Measurements from ENCODE around the gene UXT. TPM values are rescaled to one million over a fixed set of nuclear protein-coding genes. Genes with fewer than 3 reads are reported as not detected.

UXT gene
- total RNA-seq, 2 donors from 2014 or later = 127 to 156 TPM

DNA sequence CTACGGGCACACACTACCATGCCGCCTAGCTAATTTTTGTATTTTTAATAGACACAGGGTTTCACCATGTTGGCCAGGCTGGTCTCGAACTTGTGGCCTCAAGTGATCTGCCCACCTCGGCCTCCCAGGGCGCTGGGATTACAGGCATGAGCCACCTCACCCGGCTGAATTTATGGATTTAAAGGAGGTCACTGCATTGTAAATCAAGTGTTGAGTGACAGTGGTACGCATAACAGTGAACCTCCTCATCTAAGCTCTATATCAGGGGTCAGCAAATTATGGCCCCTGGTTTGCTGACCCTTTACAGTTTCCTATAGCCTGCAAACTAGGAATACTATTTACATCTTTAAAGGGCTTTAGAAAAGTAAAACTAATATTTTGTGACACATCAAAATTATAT, 2.6 kb upstream of the UXT start:
- no peak for ATAC-seq (replicated peaks)
- peak overlapping the region; percentile 74 for H3K4me3 Mint-ChIP-seq
- peaks cover 13% of the 10 kb centered on the region for H3K4me1 Mint-ChIP-seq
- H3K27me3 Mint-ChIP-seq = no peaks in the 10 kb centered on the region
- H3K27ac Mint-ChIP-seq = no peak overlapping the region
- H3K36me3 Mint-ChIP-seq (ENCODE audit: low read depth) = peaks cover 29% of the 10 kb centered on the region
- peaks cover 4% of the 10 kb centered on the region for H3K9me3 Mint-ChIP-seq

DNA sequence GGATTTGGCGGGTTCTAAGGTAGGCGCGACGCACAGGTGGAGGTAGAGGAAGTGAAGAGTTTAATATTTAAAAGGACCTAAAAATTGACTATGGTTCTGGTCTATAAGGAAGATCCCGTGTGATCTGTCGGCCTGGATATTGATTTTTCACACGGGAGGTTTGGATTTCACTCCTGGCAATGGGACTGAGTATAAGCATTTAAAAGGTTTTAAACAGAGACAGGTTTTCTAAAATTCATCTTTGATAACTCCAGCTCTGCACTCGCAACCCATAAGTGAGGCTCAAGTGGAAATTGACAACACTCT, 394 bp upstream of the UXT start:
- ATAC-seq (replicated peaks) = no peak
- peak overlapping the region; percentile 97 for H3K27ac Mint-ChIP-seq
- peak overlapping the region; percentile 91 for H3K4me3 Mint-ChIP-seq
- peaks cover 8% of the 10 kb centered on the region for H3K4me1 Mint-ChIP-seq
- peaks cover 4% of the 10 kb centered on the region for H3K9me3 Mint-ChIP-seq
- peaks cover 50% of the 10 kb centered on the region for H3K36me3 Mint-ChIP-seq (ENCODE audit: low read depth)
- no peaks in the 10 kb centered on the region for H3K27me3 Mint-ChIP-seq

DNA sequence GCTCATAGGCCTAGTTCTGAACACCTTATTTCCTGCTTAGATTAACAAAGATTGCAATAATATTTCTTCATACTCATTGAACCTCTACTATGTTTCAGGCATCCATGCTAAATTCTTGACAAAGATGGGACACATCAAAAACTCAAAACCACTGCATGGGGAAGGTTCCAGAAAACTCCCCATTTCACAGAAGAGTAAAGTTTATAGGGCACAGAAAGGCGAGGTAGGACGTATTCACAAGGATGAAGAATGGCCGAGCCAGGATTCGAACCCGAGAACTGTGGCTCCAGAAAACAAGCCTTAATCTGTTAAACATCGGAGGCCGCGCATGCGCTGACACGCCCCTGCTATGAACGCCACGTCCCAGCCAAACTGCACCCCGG, 688 bp downstream of the UXT start:
- ATAC-seq (replicated peaks) = no peak
- Mint-ChIP-seq H3K36me3 (ENCODE audit: low read depth) (peaks cover 61% of the 10 kb centered on the region), H3K4me3 (peak overlapping the region; percentile 91), H3K9me3 (peaks cover 4% of the 10 kb centered on the region), H3K27me3 (no peaks in the 10 kb centered on the region), H3K27ac (peak overlapping the region; percentile 97), H3K4me1 (peaks cover 7% of the 10 kb centered on the region)

DNA sequence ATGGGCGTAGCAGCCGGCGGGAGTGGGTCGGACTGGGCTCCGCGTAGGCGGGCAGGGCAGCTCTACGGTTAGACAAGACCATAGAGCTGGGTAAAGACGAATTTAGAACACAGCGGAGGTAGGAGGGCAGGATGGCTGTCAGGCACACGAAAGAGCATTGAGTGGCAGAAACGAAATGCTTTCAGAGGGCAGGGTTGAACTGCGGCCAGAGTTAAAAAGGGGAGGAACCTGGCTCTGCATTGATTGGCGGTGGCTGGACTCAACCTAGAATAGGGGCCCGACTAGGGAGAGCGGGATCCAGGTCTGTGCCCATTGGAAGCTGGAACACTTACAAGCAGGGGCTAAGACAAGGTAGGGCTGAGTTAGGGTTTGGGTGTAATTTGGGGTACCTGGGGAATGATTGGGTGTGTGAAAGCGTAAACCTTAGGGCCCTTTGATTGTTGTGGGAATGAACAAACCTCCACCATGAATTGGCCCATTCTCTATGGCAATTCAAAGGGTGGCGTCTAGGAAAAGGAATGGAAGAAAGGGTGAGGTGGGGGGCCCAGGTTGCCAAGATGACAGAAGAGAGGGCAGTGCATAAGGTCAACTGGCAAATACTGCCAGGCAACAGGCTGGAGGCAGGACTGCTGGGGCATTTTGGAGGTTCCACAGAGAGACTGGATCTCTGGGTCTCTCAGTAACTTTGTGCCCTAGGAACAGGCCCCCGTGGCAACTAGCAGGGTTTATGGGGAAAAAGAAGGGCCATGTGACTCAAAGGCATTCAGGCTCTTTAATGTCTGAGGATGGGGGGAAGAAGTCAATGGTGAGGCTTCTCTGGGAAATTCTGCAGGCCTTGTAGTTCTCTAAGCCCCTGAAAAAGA, 7.7 kb downstream of the UXT start:
- H3K4me1 Mint-ChIP-seq = peaks cover 20% of the 10 kb centered on the region

DNA sequence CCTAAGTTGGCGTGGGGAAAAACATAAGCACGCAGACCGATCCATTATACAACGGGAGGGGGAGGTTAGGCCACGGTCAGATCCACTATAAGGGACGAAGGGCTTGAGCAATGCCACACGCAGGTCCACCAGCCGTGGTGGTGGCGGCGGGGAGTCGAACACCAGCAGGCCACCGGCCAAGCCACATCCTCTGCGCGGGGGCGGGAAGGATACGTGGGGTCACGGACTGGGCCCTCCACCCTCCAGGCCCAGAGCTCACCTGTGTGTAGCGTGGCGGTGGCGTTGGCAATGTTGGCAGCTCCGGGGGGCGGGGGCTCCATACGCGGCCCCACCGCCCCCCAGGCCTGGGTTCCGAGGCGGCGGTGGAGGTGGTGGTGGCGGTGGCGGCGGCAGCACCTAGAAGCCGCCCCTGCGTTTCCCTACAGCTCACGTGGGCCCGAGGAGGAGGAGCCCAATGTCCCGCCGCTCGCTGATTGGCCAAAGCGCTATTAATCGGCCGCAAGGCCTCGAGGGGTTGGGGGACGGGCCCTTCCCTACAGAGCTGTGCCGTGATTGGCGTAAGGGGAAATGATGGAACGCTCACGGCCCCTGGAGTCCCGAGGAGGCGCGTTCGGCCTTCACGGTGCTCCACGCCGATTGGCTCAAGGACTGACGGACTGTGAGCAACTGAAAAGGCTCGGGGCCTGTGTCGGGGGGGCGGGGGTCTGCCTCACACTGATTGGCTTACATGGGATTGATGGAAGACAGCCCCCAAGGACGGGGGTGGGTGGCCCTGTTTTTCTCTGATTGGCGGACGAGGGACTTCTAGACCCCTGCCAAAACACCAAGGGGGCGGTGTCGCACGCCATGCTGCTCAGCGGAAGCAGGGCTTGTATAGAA, 8.6 kb downstream of the UXT start, which contains the start of gene ELK1:
Gene ELK1 (minus strand): TSS at position 400 of the 879 bp plus-strand sequence. CDS start 9,122 bp downstream, outside the sequence.
- no peaks in the 10 kb centered on the region for H3K9me3 Mint-ChIP-seq
- H3K36me3 Mint-ChIP-seq (ENCODE audit: low read depth) = peaks cover 96% of the 10 kb centered on the region
- H3K27ac Mint-ChIP-seq = peak within 1 kb of the TSS; percentile 94
- peak; percentile 93 for ATAC-seq (replicated peaks)
- peaks cover 20% of the 10 kb centered on the region for H3K4me1 Mint-ChIP-seq
- no peaks in the 10 kb centered on the region for H3K27me3 Mint-ChIP-seq
- peak within 1 kb of the TSS; percentile 96 for H3K4me3 Mint-ChIP-seq

More for the DNA sequence above, 7.7 kb downstream of the UXT start:
- no peak for ATAC-seq (replicated peaks)
- Mint-ChIP-seq H3K9me3 (no peaks in the 10 kb centered on the region), H3K36me3 (ENCODE audit: low read depth) (peaks cover 97% of the 10 kb centered on the region), H3K4me3 (peak overlapping the region; percentile 96), H3K27me3 (no peaks in the 10 kb centered on the region), H3K27ac (peak overlapping the region; percentile 94)

DNA sequence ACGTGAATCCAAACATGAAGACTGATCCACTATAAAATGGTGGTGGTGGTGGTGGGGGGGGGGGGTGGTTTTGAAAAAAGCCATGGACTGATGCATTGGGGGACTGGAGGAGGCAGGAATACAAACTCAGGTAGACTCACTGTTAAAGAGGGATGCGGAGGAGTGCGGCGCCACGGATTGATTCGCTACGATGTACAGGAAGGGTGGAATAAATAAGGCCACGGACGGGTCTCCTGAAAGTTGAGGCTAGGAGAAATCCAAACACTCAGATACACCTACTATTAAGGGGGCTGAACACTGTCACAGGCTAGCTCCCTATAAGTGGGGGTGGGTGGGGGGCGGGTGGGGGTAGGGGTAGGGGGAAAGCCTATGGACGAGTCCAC, 9.2 kb downstream of the UXT start:
- H3K27ac Mint-ChIP-seq = peak overlapping the region; percentile 94
- peaks cover 95% of the 10 kb centered on the region for H3K36me3 Mint-ChIP-seq (ENCODE audit: low read depth)
- no peaks in the 10 kb centered on the region for H3K27me3 Mint-ChIP-seq
- H3K9me3 Mint-ChIP-seq = no peaks in the 10 kb centered on the region
- ATAC-seq (replicated peaks) = no peak
- H3K4me1 Mint-ChIP-seq = peaks cover 22% of the 10 kb centered on the region
- H3K4me3 Mint-ChIP-seq = peak overlapping the region; percentile 96

DNA sequence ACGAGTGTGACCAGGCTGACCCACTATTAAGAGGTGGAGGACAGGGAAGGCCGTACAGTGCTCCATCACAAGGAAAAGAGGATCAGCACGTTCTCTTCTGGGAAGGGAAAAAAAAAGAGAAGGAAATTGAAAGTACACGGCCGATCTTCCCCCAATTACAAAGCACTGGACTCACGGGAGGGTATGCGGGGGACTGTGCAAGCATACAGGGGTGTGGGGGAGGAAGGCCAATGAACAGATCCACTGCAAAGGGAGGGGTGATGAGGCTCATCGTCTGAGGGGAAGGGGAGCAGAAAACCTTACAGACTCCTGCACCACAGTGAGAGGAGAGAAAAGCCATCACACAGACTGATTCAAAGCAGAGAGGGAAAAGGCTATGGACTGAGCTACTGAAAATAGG, 9.7 kb downstream of the UXT start:
- peak overlapping the region; percentile 96 for H3K4me3 Mint-ChIP-seq
- peak overlapping the region; percentile 94 for H3K27ac Mint-ChIP-seq
- H3K27me3 Mint-ChIP-seq = no peaks in the 10 kb centered on the region
- no peaks in the 10 kb centered on the region for H3K9me3 Mint-ChIP-seq
- H3K4me1 Mint-ChIP-seq = peaks cover 27% of the 10 kb centered on the region
- no peak for ATAC-seq (replicated peaks)
- peaks cover 95% of the 10 kb centered on the region for H3K36me3 Mint-ChIP-seq (ENCODE audit: low read depth)

DNA sequence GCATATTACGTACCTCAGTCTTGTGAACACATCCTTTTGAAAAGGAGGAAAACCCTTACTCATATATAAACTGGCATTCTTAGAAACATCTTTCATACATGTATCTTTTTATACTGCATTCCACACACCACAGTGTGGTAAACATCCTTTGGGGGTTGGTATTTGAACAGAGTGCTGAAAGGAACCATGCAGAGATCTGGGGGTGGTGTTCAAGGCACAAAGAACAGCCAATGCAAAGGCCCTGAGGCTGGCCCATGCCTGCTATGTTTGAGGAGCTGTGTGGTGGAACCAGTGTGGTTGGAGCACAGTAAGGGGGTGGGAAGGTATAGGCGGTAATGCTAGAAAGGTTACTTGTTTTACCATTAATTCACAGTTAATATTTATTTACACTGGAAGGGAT, 10.6 kb downstream of the UXT start:
- Mint-ChIP-seq H3K27me3 (no peaks in the 10 kb centered on the region), H3K36me3 (ENCODE audit: low read depth) (peaks cover 95% of the 10 kb centered on the region), H3K4me1 (peaks cover 30% of the 10 kb centered on the region), H3K27ac (peak overlapping the region; percentile 94), H3K4me3 (peak overlapping the region; percentile 96), H3K9me3 (no peaks in the 10 kb centered on the region)
- ATAC-seq (replicated peaks) = peak; percentile 7

DNA sequence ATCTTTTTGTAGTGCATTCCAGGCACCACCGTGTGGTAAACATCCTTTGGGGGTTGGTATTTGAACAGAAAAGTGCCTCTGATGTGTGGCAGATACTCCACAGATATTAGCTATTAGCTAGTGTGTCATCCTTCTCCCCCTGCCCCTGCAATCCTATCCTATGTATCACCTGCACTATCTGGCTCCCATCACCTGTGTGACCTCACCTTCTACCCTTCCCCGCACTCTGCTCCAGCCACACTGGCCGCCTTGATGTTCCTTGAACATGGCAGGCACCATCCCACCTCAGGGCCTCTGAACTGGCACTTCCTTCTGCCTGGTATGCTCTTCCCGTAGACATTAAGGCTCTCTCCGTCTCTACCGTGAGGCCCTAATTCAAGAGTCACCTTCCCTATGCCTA, 12.3 kb downstream of the UXT start:
- Mint-ChIP-seq H3K4me3 (peak overlapping the region; percentile 96), H3K36me3 (ENCODE audit: low read depth) (peaks cover 79% of the 10 kb centered on the region), H3K9me3 (no peaks in the 10 kb centered on the region), H3K4me1 (peaks cover 30% of the 10 kb centered on the region), H3K27me3 (no peaks in the 10 kb centered on the region), H3K27ac (peak overlapping the region; percentile 23)
- no peak for ATAC-seq (replicated peaks)

DNA sequence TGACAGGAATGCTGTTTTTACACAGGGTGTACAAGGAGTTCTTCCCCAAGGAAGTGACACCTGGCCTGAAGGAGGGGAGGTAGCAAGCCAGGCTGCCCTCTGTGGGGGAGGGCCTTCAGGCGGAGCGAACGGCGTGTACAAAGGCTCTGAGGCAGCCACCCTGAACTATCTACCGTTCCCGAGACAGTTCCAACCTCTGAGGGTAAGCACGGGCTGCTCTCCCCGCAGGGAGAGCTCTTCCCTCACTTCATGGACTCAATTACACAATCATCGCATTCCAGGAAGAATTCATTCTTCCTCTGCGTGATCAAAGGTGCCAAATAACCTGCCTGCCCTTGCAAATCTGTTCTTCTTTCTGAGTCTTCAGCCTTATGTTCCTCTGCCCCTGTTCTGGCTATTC, 13.4 kb downstream of the UXT start:
- H3K4me3 Mint-ChIP-seq = no peak overlapping the region
- ATAC-seq (replicated peaks) = no peak
- no peaks in the 10 kb centered on the region for H3K9me3 Mint-ChIP-seq
- peaks cover 67% of the 10 kb centered on the region for H3K36me3 Mint-ChIP-seq (ENCODE audit: low read depth)
- peaks cover 23% of the 10 kb centered on the region for H3K4me1 Mint-ChIP-seq
- H3K27me3 Mint-ChIP-seq = no peaks in the 10 kb centered on the region
- H3K27ac Mint-ChIP-seq = no peak overlapping the region

DNA sequence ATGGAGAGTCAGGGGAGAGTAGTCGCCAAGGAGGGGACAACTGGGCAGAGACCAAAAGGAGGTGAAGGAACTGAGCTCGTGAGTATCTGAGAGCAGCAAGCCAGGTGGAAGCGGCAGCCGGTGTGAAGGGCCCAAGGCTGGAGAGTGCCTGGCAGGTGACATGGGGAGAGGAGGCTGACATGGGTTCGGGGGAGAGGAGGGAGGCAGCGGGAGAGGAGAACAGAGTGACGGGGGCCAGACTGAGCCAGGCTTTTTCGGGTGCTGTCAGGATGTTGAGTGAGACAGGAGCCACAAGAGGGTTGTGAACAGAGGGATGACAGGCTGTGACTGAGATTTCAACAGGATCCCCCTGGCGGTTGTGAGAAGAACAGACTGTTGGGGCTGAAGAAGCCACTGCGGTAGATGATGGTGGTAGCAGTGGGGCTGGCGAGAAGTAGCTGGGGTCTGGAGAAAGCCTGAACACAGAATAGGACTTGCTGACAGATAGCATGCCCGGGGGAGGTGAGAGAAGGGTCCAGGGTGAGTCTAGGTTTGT, 14.4 kb downstream of the UXT start:
- Mint-ChIP-seq H3K4me3 (peak overlapping the region; percentile 29), H3K9me3 (no peaks in the 10 kb centered on the region), H3K36me3 (ENCODE audit: low read depth) (peaks cover 62% of the 10 kb centered on the region), H3K4me1 (peaks cover 30% of the 10 kb centered on the region), H3K27ac (peak overlapping the region; percentile 62), H3K27me3 (no peaks in the 10 kb centered on the region)
- ATAC-seq (replicated peaks) = no peak

DNA sequence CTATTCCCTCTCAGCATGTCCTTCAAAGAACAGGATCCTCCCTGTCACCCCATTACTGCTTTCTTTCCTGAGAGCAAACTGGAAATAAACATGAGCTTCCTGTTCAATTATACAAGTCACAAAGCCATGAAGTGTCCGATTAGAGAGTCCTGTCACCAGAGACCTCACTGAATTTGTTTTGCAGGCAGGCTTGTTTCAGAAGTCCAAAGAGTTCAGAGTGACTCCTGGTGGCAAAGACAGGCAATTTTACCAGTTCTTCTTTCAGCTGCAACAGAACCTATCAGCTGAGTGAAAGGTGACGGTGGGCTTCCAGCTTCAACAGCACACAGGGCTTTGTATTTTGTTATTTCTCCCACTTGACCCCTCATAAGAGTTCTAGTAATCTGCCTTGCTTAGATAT, 15.1 kb downstream of the UXT start:
- Mint-ChIP-seq H3K4me3 (no peak overlapping the region), H3K9me3 (no peaks in the 10 kb centered on the region), H3K4me1 (peaks cover 32% of the 10 kb centered on the region), H3K27me3 (no peaks in the 10 kb centered on the region), H3K27ac (no peak overlapping the region), H3K36me3 (ENCODE audit: low read depth) (peaks cover 55% of the 10 kb centered on the region)
- ATAC-seq (replicated peaks) = no peak

DNA sequence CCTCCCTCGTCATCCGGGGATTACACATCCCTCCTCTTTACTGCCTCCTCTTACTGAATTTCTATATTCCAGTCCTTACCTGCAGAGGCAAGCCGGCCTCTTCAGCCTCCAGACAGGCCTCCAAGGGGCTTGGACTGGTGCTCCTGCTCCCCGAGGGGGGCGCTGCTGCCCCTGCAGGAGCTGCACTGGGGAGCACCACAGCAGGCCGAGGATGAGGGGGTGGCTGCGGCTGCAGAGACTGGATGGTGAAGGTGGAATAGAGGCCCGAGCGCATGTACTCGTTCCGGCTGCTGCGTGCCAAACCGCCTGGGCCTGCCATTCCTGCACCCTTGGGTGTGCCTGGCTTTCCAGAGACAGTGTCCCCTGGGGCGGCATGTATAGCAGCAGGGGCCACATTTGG, 20.2 kb downstream of the UXT start:
- H3K27ac Mint-ChIP-seq = no peak overlapping the region
- no peaks in the 10 kb centered on the region for H3K27me3 Mint-ChIP-seq
- H3K36me3 Mint-ChIP-seq (ENCODE audit: low read depth) = peaks cover 5% of the 10 kb centered on the region
- peaks cover 10% of the 10 kb centered on the region for H3K4me1 Mint-ChIP-seq
- no peak for ATAC-seq (replicated peaks)
- no peaks in the 10 kb centered on the region for H3K9me3 Mint-ChIP-seq
- H3K4me3 Mint-ChIP-seq = peak overlapping the region; percentile 42

DNA sequence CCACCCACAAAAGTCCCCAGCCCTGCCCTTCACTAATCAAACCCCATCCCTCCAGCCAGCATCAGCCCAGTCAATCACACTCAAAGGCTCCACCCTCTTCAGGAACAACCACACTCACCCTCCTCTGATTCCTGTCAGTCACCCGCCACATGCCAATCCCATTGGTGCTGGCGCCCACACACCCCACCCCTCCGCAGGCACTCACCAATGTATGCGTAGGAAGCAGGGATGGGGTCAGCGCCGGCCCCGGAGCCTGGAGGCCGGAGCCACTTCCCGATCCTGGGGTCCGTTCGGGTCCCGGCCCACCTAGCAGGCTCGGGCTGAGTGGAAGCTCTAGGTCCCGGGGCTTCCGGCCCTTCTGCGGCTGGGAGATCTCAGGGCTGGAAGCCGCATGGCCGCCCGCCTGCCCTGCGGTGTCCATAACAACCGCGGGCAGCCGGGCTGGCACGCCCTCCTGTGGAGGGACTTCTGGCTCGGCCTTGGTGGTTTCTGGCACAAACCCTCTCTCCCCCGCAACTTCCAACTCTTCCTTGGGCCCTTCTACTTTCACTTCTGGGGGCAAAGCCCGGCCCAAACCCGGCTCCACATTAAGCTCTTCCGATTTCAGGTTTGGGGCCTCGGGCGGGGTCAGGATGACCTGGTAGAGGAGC, 21.3 kb downstream of the UXT start:
- H3K4me3 Mint-ChIP-seq = peak overlapping the region; percentile 42
- ATAC-seq (replicated peaks) = peak; percentile 55
- no peaks in the 10 kb centered on the region for H3K27me3 Mint-ChIP-seq
- H3K36me3 Mint-ChIP-seq (ENCODE audit: low read depth) = peaks cover 5% of the 10 kb centered on the region
- peak overlapping the region; percentile 34 for H3K27ac Mint-ChIP-seq
- peaks cover 10% of the 10 kb centered on the region for H3K4me1 Mint-ChIP-seq
- no peaks in the 10 kb centered on the region for H3K9me3 Mint-ChIP-seq

Data from activated T-helper 17 cell treated with anti-CD3 and anti-CD28 coated beads, Interleukin-2, amount 50 U/mL, for 72 hours (primary cell).